ENCODE data around the gene MECR.

MECR gene

GRCh38 chr1:29209173-29209572 lies 21.6 kb downstream of the MECR start:
- no peak for DNase-seq (ENCODE audit: low read depth)
- no peak overlapping the region for H3K4me3 ChIP-seq (ENCODE audit: low read depth, low read length)
- TF ChIP-seq CTCF (IDR thresholded peaks at IDR 0.05; ENCODE audit: control insufficient read depth, extremely low read depth, insufficient read depth): no peak

DNA sequence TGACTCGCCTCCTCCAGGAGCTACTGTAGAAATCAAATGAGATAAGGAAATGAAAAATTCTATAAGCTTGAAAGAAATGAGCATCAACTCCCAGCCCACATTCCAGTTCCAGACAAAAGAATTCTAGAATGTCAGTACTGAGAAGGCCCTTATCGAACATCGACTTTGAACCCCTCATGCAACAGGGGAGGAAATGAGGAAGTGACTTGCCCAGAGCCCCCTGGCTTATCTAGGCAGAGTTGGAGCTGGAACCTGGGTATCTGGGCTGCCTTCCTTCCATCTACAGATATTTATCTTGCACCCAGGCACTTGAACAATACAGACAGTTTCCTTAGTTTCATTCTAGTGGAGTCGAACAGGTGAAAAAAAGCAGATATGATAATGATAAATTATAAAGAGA lies 22.3 kb downstream of the MECR start:
- no peak for DNase-seq (ENCODE audit: low read depth)
- no peak overlapping the region for H3K4me3 ChIP-seq (ENCODE audit: low read depth, low read length)
- TF ChIP-seq CTCF (IDR thresholded peaks at IDR 0.05; ENCODE audit: control insufficient read depth, extremely low read depth, insufficient read depth): no peak

GRCh38 chr1:29202584-29203340 lies 28.0 kb downstream of the MECR start:
- no peak overlapping the region for H3K4me3 ChIP-seq (ENCODE audit: low read depth, low read length)
- TF ChIP-seq CTCF (IDR thresholded peaks at IDR 0.05; ENCODE audit: control insufficient read depth, extremely low read depth, insufficient read depth): peak; percentile 99
- DNase-seq (ENCODE audit: low read depth): peak; percentile 96

DNA sequence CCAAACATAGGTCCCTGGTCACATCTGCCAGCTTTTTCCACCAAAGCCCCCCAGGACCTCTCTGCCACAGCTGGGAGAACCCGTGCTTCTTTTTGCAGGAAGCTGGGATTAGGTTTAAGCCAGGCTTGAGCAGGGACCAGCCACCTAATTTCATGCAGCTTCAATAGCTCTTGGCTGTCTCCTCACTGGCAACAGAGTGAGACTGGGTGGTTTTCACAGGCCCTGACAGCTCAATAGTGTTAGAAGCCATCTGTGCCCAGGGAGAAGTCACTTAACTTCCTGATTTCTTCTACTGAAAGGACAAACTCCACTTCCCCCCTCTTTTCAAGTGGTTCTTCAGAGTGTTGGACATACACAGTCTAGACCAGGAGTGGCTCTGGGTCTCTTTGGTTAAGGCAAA lies 28.7 kb downstream of the MECR start:
- DNase-seq (ENCODE audit: low read depth): no peak
- no peak overlapping the region for H3K4me3 ChIP-seq (ENCODE audit: low read depth, low read length)
- TF ChIP-seq CTCF (IDR thresholded peaks at IDR 0.05; ENCODE audit: control insufficient read depth, extremely low read depth, insufficient read depth): no peak

DNA sequence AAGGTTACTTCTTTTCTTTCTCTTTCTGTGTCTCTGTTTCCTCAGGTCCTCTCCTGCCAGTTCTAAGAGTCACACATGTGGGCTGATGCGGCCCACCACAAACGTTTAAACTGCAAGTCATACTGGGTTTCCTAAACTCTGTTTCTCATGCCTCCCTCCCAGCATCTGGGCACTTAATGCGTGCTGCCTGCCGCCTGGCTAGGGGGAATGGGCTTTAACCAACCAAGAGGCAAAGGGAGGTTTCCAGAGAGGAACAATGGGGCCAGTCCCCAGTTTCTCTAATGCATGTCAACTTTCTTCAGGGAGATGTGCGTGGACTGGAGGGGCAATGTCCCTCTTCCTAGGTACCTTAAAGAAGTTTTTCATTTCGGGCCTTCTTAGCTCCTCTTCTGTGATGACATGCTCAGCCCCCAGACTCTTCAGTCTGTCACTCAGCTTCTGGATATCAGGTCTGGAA lies 29.1 kb downstream of the MECR start:
- no peak for TF ChIP-seq CTCF (IDR thresholded peaks at IDR 0.05; ENCODE audit: control insufficient read depth, extremely low read depth, insufficient read depth)
- DNase-seq (ENCODE audit: low read depth): no peak
- H3K4me3 ChIP-seq (ENCODE audit: low read depth, low read length): no peak overlapping the region

- DNase-seq (ENCODE audit: low read depth): no peak
- H3K4me3 ChIP-seq (ENCODE audit: low read depth, low read length): no peak overlapping the region
- TF ChIP-seq CTCF (IDR thresholded peaks at IDR 0.05; ENCODE audit: control insufficient read depth, extremely low read depth, insufficient read depth): no peak
These were observed 29.7 kb downstream of the MECR start for GRCh38 chr1:29200906-29201594.

Measured in LNCaP clone FGC (cell line).